Thymus (tissue), 11 donors: ENCODE data around the gene DIAPH2. TPM values are rescaled to one million over a fixed set of nuclear protein-coding genes. Genes with fewer than 3 reads are reported as not detected.

Experiments
- DNase-seq, 9 donors: peaks; one replicate each; pipeline ENCODE4 v3.0.0-alpha.2; 2013; ENCODE audit warnings: low spot score in 9 of 9, low read depth in 6 of 9, missing footprints in 1 of 9
- H3K27ac ChIP-seq, 2 donors: one replicate each; pipeline ENCODE4 v1.5.1; 2013; ENCODE audit warnings: control low read depth in 1 of 2, low read depth in 1 of 2, low read length in 1 of 2, mild to moderate bottlenecking in 1 of 2, moderate library complexity in 1 of 2
- H3K27me3 ChIP-seq, 2 donors: one replicate each; pipeline ENCODE4 v1.5.1; 2013; ENCODE audit warnings: low read length in 1 of 2; ENCODE audit not compliant: control insufficient read depth in 2 of 2, insufficient read depth in 1 of 2
- H3K36me3 ChIP-seq, 2 donors: one replicate each; pipeline ENCODE4 v1.5.1; 2013; ENCODE audit warnings: low read length in 1 of 2, mild to moderate bottlenecking in 1 of 2, moderate library complexity in 1 of 2; ENCODE audit not compliant: control insufficient read depth in 2 of 2, insufficient read depth in 2 of 2
- H3K4me1 ChIP-seq, 2 donors: one replicate each; pipeline ENCODE4 v1.5.1; 2013; ENCODE audit warnings: low read length in 2 of 2; ENCODE audit not compliant: control insufficient read depth in 2 of 2, insufficient read depth in 2 of 2
- H3K4me3 ChIP-seq, 2 donors: one replicate each; pipeline ENCODE4 v1.5.1; 2013; ENCODE audit warnings: low read length in 2 of 2, control low read depth in 1 of 2, mild to moderate bottlenecking in 1 of 2
- H3K9me3 ChIP-seq, 2 donors: one replicate each; pipeline ENCODE4 v1.5.1; 2013; ENCODE audit warnings: low read length in 1 of 2, mild to moderate bottlenecking in 1 of 2; ENCODE audit not compliant: control insufficient read depth in 2 of 2, insufficient read depth in 1 of 2
- WGBS: extraction: QIAGEN DNeasy Blood & Tissue Kit; methylation state at CpG from one replicate; pipeline ENCODE4 v1.1.7; 2013; 5-methylcytosine and 5-hydroxymethylcytosine counted together
- polyA plus RNA-seq: library from polyadenylated mRNA; stranded (reverse); fragments of 200-250 nt; gene quantifications from one replicate; pipeline ENCODE4 v1.2.3, GENCODE V29; 2013
- total RNA-seq: library from RNA; stranded (reverse); fragments of 120-200 nt; gene quantifications from one replicate; pipeline ENCODE4 v1.2.4, GENCODE V29; 2013
- donor health status: healthy.

Gene DIAPH2
- total and polyA plus RNA-seq, 2 donors, result 4.8 to 13.1 TPM

DNA sequence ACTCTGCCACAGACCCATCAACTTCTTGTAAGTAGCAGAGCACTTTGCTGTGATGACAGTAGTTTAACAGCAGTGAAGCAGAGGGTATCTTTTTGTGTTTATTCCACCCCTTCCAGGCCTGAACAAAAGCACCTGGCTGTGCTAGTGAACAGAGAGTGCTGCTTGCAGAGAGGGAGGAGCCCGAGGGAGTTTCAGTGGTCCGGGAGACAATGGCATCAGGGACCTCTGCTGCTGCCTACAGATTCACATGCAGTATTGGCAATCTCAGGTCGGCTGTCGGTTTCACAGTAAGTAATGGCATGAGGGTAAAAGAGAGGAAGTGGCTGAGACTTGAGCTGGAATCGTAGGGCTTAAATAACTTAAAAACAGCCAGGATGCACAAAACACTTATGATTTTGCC, 954.9 kb downstream of the DIAPH2 start:
- H3K9me3 ChIP-seq, result no peaks in the 10 kb centered on the region

More for the DNA sequence above, 954.9 kb downstream of the DIAPH2 start:
- peak in 2 of 9 donors; percentile 0 to 19 for DNase-seq
- WGBS, result 8% methylated on average over 5 of the region's 5 CpGs
- Histone ChIP-seq H3K27ac (no peak overlapping the region), H3K36me3 (no peaks in the 10 kb centered on the region), H3K4me3 (no peak overlapping the region), H3K27me3 (no peaks in the 10 kb centered on the region), H3K4me1 (no peaks in the 10 kb centered on the region)

Other genes starting within 250 kb of the DIAPH2 start
- gene RPA4, start 199.1 kb downstream of the DIAPH2 start, total RNA-seq, result 0.33 TPM
- gene RPA4, start 199.1 kb downstream of the DIAPH2 start, polyA plus RNA-seq, result 0.09 TPM